HepG2 (cell line): ENCODE data around the gene TDRD10. TPM values are rescaled to one million over a fixed set of nuclear protein-coding genes. Genes with fewer than 3 reads are reported as not detected.

ENCODE experiments used
- ATAC-seq: fragments of 200-7000 bp; cut with Tn5 transposase; 3 replicates; pipeline ENCODE4 v1.9.1; 2020; ENCODE audit warnings: mild to moderate bottlenecking, moderate library complexity
- BruUV-seq: library from RNA; stranded (reverse); fragments of 400-500 nt; replicated peaks from 2 replicates; lab custom pipeline; 2021; lab: Mats Ljungman, UMichigan
- CTCF ChIA-PET: fragments of 300-600 bp; formaldehyde crosslinking; extraction: SDS; loops from one replicate; lab custom pipeline; 2021; ENCODE audit warnings: low total read pairs, inconsistent platforms, low intra/inter-chr PET ratio; lab: Yijun Ruan, JAX
- POLR2A ChIA-PET: fragments of 350-600 bp; sonication (Branson Sonifier 250); formaldehyde crosslinking; loops from one replicate; lab custom pipeline; 2020; ENCODE audit warnings: antibody characterized with exemption, inconsistent platforms; lab: Yijun Ruan, JAX
- DNase-seq: peaks from one replicate; pipeline ENCODE4 v3.0.0-alpha.2; 2015; ENCODE audit warnings: low spot score
- FAIRE-seq: peaks from 3 replicates; lab custom pipeline; 2011; peaks lifted over from hg19 to GRCh38; lab: Jason Lieb, UNC
- H2AFZ ChIP-seq: one replicate; pipeline ENCODE4 v1.6.1; 2011; ENCODE audit warnings: low read length, inconsistent platforms
- H3K27ac ChIP-seq: fragments of 300-600 bp; 3 replicates; pipeline ENCODE4 v1.8.0; 2011; ENCODE audit warnings: mixed run types, mild to moderate bottlenecking, mixed read lengths, low read length, inconsistent platforms; ENCODE audit not compliant: insufficient read depth; ENCODE audit errors: extremely low read length
- H3K27me3 ChIP-seq, 2 experiments: fragments of 200-600 bp in 1 of 2; 2 replicates in 1 of 2; 3 replicates in 1 of 2; pipeline versions ENCODE4 v1.6.0 to v1.8.0; 2011; ENCODE audit warnings: low read length in 2 of 2, mild to moderate bottlenecking in 2 of 2, moderate library complexity in 2 of 2, inconsistent platforms in 1 of 2; ENCODE audit not compliant: insufficient read depth in 2 of 2, control insufficient read depth in 1 of 2
- H3K36me3 ChIP-seq, 2 experiments: fragments of 200-600 bp in 1 of 2; replicated peaks in 1 of 2; 2 replicates in 1 of 2; 3 replicates in 1 of 2; pipeline versions ENCODE4 v1.5.1 to v1.8.0; 2011; ENCODE audit warnings: low read length in 2 of 2, inconsistent platforms in 1 of 2; ENCODE audit not compliant: insufficient read depth in 2 of 2, control insufficient read depth in 1 of 2
- H3K4me1 ChIP-seq: 2 replicates; pipeline ENCODE4 v1.5.1; 2012; ENCODE audit warnings: low read length, inconsistent platforms; ENCODE audit not compliant: insufficient read depth
- H3K4me2 ChIP-seq: 2 replicates; pipeline ENCODE4 v1.6.0; 2011; ENCODE audit warnings: low read depth, low read length, inconsistent platforms
- H3K4me3 ChIP-seq, 3 experiments: fragments of 200-600 bp in 1 of 3; sonication (generic), shearing (Covaris generic) in 1 of 3; replicated peaks in 1 of 3; 2 replicates each; pipeline ENCODE4 v1.5.1; 2011 to 2016; ENCODE audit warnings: low read length in 3 of 3, inconsistent platforms in 2 of 3, low read depth in 2 of 3, mild to moderate bottlenecking in 2 of 3, control low read depth in 1 of 3, mixed read lengths in 1 of 3; ENCODE audit not compliant: insufficient read depth in 1 of 3
- H3K79me2 ChIP-seq: one replicate; pipeline ENCODE4 v1.6.1; 2011; ENCODE audit warnings: low read length, inconsistent platforms; ENCODE audit not compliant: insufficient read depth
- H3K9ac ChIP-seq: 2 replicates; pipeline ENCODE4 v1.6.0; 2011; ENCODE audit warnings: mild to moderate bottlenecking, low read depth, low read length, inconsistent platforms; ENCODE audit not compliant: insufficient read depth
- H3K9me3 ChIP-seq: 2 replicates; pipeline ENCODE4 v1.5.1; 2012; ENCODE audit warnings: mild to moderate bottlenecking, low read length
- H4K20me1 ChIP-seq: 2 replicates; pipeline ENCODE4 v1.6.0; 2011; ENCODE audit warnings: inconsistent platforms, mild to moderate bottlenecking, low read length, moderate library complexity; ENCODE audit not compliant: insufficient read depth
- CBFB ChIP-seq: sonication (generic); formaldehyde crosslinking; IDR thresholded peaks from 2 replicates; pipeline ENCODE4 v1.4.0; 2020; ENCODE audit warnings: missing genetic modification reagents
- JUNB ChIP-seq: sonication (generic); formaldehyde crosslinking; IDR thresholded peaks from 2 replicates; pipeline ENCODE4 v1.8.0; 2022; ENCODE audit warnings: missing genetic modification reagents, mild to moderate bottlenecking, borderline replicate concordance
- NAIF1 ChIP-seq: sonication (generic); formaldehyde crosslinking; IDR thresholded peaks from 2 replicates; pipeline ENCODE4 v1.5.0; 2020; ENCODE audit warnings: mild to moderate bottlenecking, missing genetic modification reagents, borderline replicate concordance
- SMC3 ChIP-seq: IDR thresholded peaks from 2 replicates; pipeline ENCODE4 v1.6.1; 2011; ENCODE audit warnings: low read length, improper control_type of control experiment
- ZNF136 ChIP-seq: sonication (generic); formaldehyde crosslinking; IDR thresholded peaks from 2 replicates; pipeline ENCODE4 v1.8.1; 2022; ENCODE audit warnings: low read depth, mild to moderate bottlenecking, moderate library complexity, missing genetic modification reagents
- ZNF230 ChIP-seq: sonication (generic); formaldehyde crosslinking; IDR thresholded peaks from 2 replicates; pipeline ENCODE4 v1.4.0; 2020; ENCODE audit warnings: mild to moderate bottlenecking, missing genetic modification reagents
- ZNF317 ChIP-seq: sonication (generic); formaldehyde crosslinking; IDR thresholded peaks from 2 replicates; pipeline ENCODE4 v1.5.0; 2020; ENCODE audit warnings: mild to moderate bottlenecking, missing genetic modification reagents
- ZNF644 ChIP-seq: IDR thresholded peaks from 2 replicates; pipeline ENCODE4 v1.6.1; 2016; ENCODE audit warnings: low read depth
- ZNF761 ChIP-seq: sonication (generic); formaldehyde crosslinking; conservative IDR thresholded peaks from 2 replicates; pipeline ENCODE4 v1.4.0; 2020; ENCODE audit warnings: mild to moderate bottlenecking, missing genetic modification reagents
- ZNF773 ChIP-seq: sonication (generic); formaldehyde crosslinking; IDR thresholded peaks from 2 replicates; pipeline ENCODE4 v1.4.0; 2020; ENCODE audit warnings: missing genetic modification reagents, borderline replicate concordance
- WGBS: methylation state at CpG from one replicate; pipeline ENCODE4 v1.1.6; 2017; ENCODE audit warnings: low lambda C conversion rate; 5-methylcytosine and 5-hydroxymethylcytosine counted together
- in situ Hi-C: cut with HindIII; loops from 2 replicates; pipeline ENCODE4 v1.10.0; 2017; ENCODE audit warnings: low pct_unique_long_range_greater_than_20kb; ENCODE audit not compliant: extremely low pct_ligation_motif_present
- intact Hi-C: fragments of 100-400 bp; cut with micrococcal nuclease; formaldehyde crosslinking; loops from one replicate; pipeline ENCODE4 v1.10.0; 2022; ENCODE audit not compliant: unreplicated experiment
- polyA plus RNA-seq, 8 experiments: library from polyadenylated mRNA; depleted of rRNA in 3 of 8; stranded (reverse) in 7 of 8; unstranded in 1 of 8; fragments of >200 nt; fragmentation: Illumina TruSeq in 4 of 8; extraction: Trizol in 4 of 8; gene quantifications; 2 replicates each; pipeline versions ENCODE4 v1.2.1 to v1.2.3, GENCODE V29; 2011 to 2016; ENCODE audit warnings: low read depth in 4 of 8, missing spikeins in 1 of 8, mixed read lengths in 1 of 8; ENCODE audit not compliant: insufficient read depth in 1 of 8
- total RNA-seq, 5 experiments: library from RNA; depleted of rRNA; stranded (reverse); fragments of >200 nt; fragmentation: Illumina TruSeq; extraction: Trizol; gene quantifications; 2 replicates each; pipeline ENCODE4 v1.2.3, GENCODE V29; 2016; ENCODE audit warnings: low read depth in 1 of 5
- TF ChIP-seq, protein P1 (sequence below): IDR thresholded peaks from 2 replicates; pipeline ENCODE4 v1.6.1; 2016
- TF ChIP-seq, protein P2 (sequence below): sonication (generic); formaldehyde crosslinking; IDR thresholded peaks from 2 replicates; pipeline ENCODE4 v1.8.0; 2022; ENCODE audit warnings: missing genetic modification reagents, mild to moderate bottlenecking, inconsistent platforms, borderline replicate concordance
- TF ChIP-seq, protein P3 (sequence below): IDR thresholded peaks from 2 replicates; pipeline ENCODE4 v1.6.1; 2016; ENCODE audit warnings: low read depth, borderline replicate concordance

TDRD10 gene
- total and polyA plus RNA-seq, 2 of the 13 experiments (the other 11 are each of a cell fraction or from before 2014, with no cell fraction given): not detected

DNA sequence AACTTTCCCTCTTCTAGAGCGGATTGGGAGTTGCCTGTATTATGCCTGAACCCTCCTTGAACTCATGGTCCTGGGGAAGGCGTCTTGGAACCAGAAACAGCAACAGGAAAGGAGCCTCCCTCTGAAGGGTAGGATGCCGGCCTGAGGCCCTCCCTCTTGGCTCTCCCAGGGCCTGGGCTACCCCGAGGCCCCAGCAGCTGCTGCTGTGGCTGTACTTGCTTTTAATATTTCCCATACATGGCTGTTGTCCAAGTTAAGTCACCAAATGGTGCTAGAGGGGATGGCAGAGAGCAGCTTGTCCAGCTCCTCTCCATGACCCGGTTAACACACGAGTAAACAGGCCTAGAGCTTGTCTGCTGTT is 76.0 kb downstream of the TDRD10 start:
- Histone ChIP-seq H3K79me2 (no peaks in the 10 kb centered on the region), H3K4me1 (no peaks in the 10 kb centered on the region), H3K27me3 (peaks cover 0 to 2% of the 10 kb centered on the region in 2 experiments; a peak in 1 of 5 replicates), H3K4me2 (no peak overlapping the region), H3K9me3 (no peaks in the 10 kb centered on the region), H3K27ac (no peak overlapping the region), H3K9ac (no peak overlapping the region), H4K20me1 (no peaks in the 10 kb centered on the region), H3K4me3 (no peak overlapping the region), H3K36me3 (peaks cover 11 to 35% of the 10 kb centered on the region in 2 experiments), H2AFZ (no peak overlapping the region)
- ATAC-seq: no peak
- DNase-seq: no peak
- BruUV-seq: no TSS peak
- ChIA-PET POLR2A (interaction anchor here (1.0 kb wide), 1 partner anchor 10 kb away, joined by 3 read pairs; no protein-coding TSS in a partner anchor), CTCF (no interaction called here)
- TF ChIP-seq NAIF1 (CRISPR knock-in tag) (no peak), CBFB (no peak), ZNF644 (no peak), ZNF230 (no peak), ZNF761 (CRISPR knock-in tag) (no peak), SMC3 (no peak), ZNF317 (CRISPR knock-in tag) (no peak), JUNB (CRISPR knock-in tag) (no peak), ZNF136 (CRISPR knock-in tag) (no peak), ZNF773 (CRISPR knock-in tag) (no peak)
- TF ChIP-seq, protein P1, sequence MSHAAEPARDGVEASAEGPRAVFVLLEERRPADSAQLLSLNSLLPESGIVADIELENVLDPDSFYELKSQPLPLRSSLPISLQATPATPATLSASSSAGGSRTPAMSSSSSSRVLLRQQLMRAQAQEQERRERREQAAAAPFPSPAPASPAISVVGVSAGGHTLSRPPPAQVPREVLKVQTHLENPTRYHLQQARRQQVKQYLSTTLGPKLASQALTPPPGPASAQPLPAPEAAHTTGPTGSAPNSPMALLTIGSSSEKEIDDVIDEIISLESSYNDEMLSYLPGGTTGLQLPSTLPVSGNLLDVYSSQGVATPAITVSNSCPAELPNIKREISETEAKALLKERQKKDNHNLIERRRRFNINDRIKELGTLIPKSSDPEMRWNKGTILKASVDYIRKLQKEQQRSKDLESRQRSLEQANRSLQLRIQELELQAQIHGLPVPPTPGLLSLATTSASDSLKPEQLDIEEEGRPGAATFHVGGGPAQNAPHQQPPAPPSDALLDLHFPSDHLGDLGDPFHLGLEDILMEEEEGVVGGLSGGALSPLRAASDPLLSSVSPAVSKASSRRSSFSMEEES (CRISPR knock-in tag): no peak
- TF ChIP-seq, protein P2, sequence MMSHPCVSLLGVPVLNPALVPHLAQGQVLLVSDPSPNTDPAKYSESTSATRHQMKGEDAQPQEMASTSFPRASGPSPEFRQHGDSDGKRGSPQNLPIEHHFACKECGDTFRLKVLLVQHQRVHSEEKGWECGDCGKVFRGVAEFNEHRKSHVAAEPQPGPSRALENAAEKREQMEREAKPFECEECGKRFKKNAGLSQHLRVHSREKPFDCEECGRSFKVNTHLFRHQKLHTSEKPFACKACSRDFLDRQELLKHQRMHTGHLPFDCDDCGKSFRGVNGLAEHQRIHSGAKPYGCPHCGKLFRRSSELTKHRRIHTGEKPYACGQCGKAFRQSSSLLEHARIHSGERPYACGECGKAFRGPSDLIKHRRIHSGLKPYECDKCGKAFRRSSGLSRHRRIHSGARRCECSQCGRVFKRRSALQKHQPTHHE (CRISPR knock-in tag): no peak
- TF ChIP-seq, protein P3, sequence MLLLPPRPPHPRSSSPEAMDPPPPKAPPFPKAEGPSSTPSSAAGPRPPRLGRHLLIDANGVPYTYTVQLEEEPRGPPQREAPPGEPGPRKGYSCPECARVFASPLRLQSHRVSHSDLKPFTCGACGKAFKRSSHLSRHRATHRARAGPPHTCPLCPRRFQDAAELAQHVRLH (CRISPR knock-in tag): no peak
- FAIRE-seq: no peak
- intact Hi-C loops (no loop called here), in situ Hi-C loops (no loop called here)
- WGBS: 96% methylated on average over 2 of the region's 6 CpGs
